RWPE2 (cell line): Measurements from ENCODE around the gene OR56B4.

Experiments used
- ATAC-seq: fragments of 200-7000 bp; cut with Tn5 transposase; 3 replicates; pipeline ENCODE4 v1.9.1; 2021; ENCODE audit warnings: low read depth
- DNase-seq: peaks from one replicate; pipeline ENCODE4 v3.0.0-alpha.2; 2020; ENCODE audit warnings: low spot score
- H3K27ac ChIP-seq: fragments of 450-650 bp; 2 replicates; pipeline ENCODE4 v1.5.1; 2017; ENCODE audit warnings: mild to moderate bottlenecking; ENCODE audit not compliant: poor library complexity, severe bottlenecking
- H3K27me3 ChIP-seq: fragments of 250-450 bp; sonication (Bioruptor Pico); 2 replicates; pipeline ENCODE4 v1.5.1; 2021; ENCODE audit warnings: mild to moderate bottlenecking, moderate library complexity; ENCODE audit not compliant: insufficient read depth, poor library complexity, severe bottlenecking
- H3K36me3 ChIP-seq: fragments of 250-450 bp; sonication (Bioruptor Pico); 2 replicates; pipeline ENCODE4 v1.5.1; 2020; ENCODE audit warnings: low read depth, mild to moderate bottlenecking, moderate library complexity
- H3K4me1 ChIP-seq: fragments of 250-450 bp; sonication (Bioruptor Pico); 2 replicates; pipeline ENCODE4 v1.5.1; 2021; ENCODE audit warnings: mild to moderate bottlenecking, moderate library complexity; ENCODE audit not compliant: insufficient read depth, poor library complexity, severe bottlenecking
- H3K4me3 ChIP-seq: fragments of 250-450 bp; sonication (Bioruptor Pico); 2 replicates; pipeline ENCODE4 v1.5.1; 2021; ENCODE audit warnings: mild to moderate bottlenecking, moderate library complexity; ENCODE audit not compliant: severe bottlenecking
- H3K9me3 ChIP-seq: fragments of 250-450 bp; sonication (Bioruptor Pico); 2 replicates; pipeline ENCODE4 v1.5.1; 2021; ENCODE audit warnings: mild to moderate bottlenecking, moderate library complexity; ENCODE audit not compliant: severe bottlenecking
- CTCF ChIP-seq: fragments of 450-650 bp; IDR thresholded peaks from one replicate; pipeline ENCODE4 v1.5.1; 2017; ENCODE audit warnings: mild to moderate bottlenecking, moderate library complexity; ENCODE audit not compliant: poor library complexity, severe bottlenecking

The OR56B4 gene

DNA sequence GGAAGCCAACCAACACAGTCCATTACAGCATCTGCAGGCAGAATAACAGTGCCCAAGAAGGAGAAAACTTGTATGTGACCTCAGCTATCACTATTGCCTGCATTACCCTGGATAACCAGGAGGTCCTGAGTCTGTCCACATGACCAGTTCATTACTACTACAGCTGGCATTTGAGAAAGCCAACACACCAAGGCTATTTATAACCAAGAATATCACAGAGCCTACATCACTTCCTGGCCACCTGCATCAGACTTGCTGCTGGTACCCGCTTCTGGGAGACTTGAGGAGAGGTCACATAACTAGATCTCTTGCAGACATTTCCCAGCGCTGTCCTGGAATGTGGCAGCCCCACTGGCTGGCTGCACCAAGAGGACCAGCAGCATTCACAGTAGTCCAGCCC, 11.1 kb upstream of the OR56B4 start:
- TF ChIP-seq CTCF: no peak
- no peak for ATAC-seq
- Histone ChIP-seq H3K27me3 (no peaks in the 10 kb centered on the region), H3K36me3 (no peaks in the 10 kb centered on the region), H3K4me3 (no peak overlapping the region), H3K9me3 (no peaks in the 10 kb centered on the region), H3K4me1 (no peaks in the 10 kb centered on the region), H3K27ac (no peak overlapping the region)
- no peak for DNase-seq

DNA sequence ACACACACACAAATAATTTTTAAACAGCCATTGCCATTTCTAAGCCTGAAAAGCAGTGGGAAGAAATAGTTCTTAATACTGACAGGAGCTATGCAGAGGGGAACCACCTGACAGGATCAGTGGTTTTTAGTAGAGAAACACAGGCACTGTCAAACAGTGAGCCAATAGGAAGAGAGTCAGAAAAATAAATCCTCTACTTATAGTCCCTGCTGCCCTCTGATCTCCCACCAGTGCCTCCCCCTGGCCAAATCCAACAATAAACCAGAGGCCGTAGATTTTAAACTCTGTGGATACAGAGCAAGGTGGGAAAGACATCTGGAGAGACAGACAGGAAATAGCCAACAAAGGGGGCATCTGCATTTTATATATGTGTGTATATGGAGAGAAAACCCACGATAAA, 7.9 kb upstream of the OR56B4 start:
- no peaks in the 10 kb centered on the region for H3K36me3 ChIP-seq
- ATAC-seq: no peak
- no peaks in the 10 kb centered on the region for H3K4me1 ChIP-seq
- H3K27me3 ChIP-seq: no peaks in the 10 kb centered on the region
- no peaks in the 10 kb centered on the region for H3K9me3 ChIP-seq
- no peak overlapping the region for H3K4me3 ChIP-seq
- no peak overlapping the region for H3K27ac ChIP-seq
- no peak for DNase-seq
- TF ChIP-seq CTCF: no peak

GRCh38 chr11:6110011-6110410, 2.5 kb downstream of the OR56B4 start:
- H3K27me3 ChIP-seq: no peaks in the 10 kb centered on the region
- DNase-seq (no peak), ATAC-seq (no peak)
- no peak overlapping the region for H3K27ac ChIP-seq
- no peak for TF ChIP-seq CTCF
- H3K4me3 ChIP-seq: no peak overlapping the region
- H3K4me1 ChIP-seq: no peaks in the 10 kb centered on the region
- no peaks in the 10 kb centered on the region for H3K9me3 ChIP-seq
- H3K36me3 ChIP-seq: no peaks in the 10 kb centered on the region

GRCh38 chr11:6111673-6112072, 4.2 kb downstream of the OR56B4 start:
- DNase-seq (no peak), ATAC-seq (no peak)
- Histone ChIP-seq H3K4me3 (no peak overlapping the region), H3K9me3 (no peaks in the 10 kb centered on the region), H3K4me1 (no peaks in the 10 kb centered on the region), H3K36me3 (no peaks in the 10 kb centered on the region), H3K27me3 (no peaks in the 10 kb centered on the region), H3K27ac (no peak overlapping the region)
- no peak for TF ChIP-seq CTCF

DNA sequence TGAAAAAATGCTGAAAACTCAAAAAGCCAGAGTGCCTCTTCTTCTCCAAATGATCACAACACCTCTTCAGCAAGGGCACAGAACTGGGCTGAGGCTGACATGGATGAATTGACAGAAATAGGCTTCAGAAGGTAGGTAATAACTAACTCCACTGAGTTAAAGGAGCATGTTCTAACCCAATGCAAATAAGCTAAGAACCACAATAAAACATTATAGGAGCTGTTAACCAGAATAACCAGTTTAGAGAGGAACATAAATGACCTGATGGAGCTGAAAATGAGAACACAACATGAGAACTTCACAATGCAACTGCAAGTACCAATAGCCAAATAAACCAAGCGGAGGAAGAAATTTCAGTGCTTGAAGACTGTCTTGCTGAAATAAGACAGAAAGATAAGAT, 9.2 kb downstream of the OR56B4 start:
- Histone ChIP-seq H3K27ac (no peak overlapping the region), H3K4me1 (no peaks in the 10 kb centered on the region), H3K4me3 (no peak overlapping the region), H3K36me3 (no peaks in the 10 kb centered on the region), H3K9me3 (no peaks in the 10 kb centered on the region), H3K27me3 (no peaks in the 10 kb centered on the region)
- DNase-seq (no peak), ATAC-seq (no peak)
- TF ChIP-seq CTCF: no peak
